GM18507 (cell line): ENCODE measurements around the gene NBPF11.
"Not testable (repeated sequence)": the region's sequence is repeated elsewhere in the genome, so short reads cannot be mapped to it uniquely, and the experiment has no call there.

ENCODE experiments used
- DNase-seq: peaks from one replicate; pipeline ENCODE4 v3.0.0; 2011; ENCODE audit warnings: low read depth; ENCODE audit not compliant: insufficient read length; ENCODE audit errors: extremely low spot score
- FAIRE-seq: peaks from 2 replicates; lab custom pipeline; 2011; peaks lifted over from hg19 to GRCh38; lab: Jason Lieb, UNC

Gene NBPF11

GRCh38 chr1:148151911-148152656 lies at the start of gene NBPF11:
Gene NBPF11, minus strand, starts transcription at chr1:148152281. Its CDS starts 25,278 bp downstream, at chr1:148127003.
- not testable (repeated sequence) for FAIRE-seq, DNase-seq

GRCh38 chr1:148197396-148197795 lies 45.3 kb upstream of the NBPF11 start:
- DNase-seq, FAIRE-seq: not testable (repeated sequence)

GRCh38 chr1:148196949-148197348 lies 44.9 kb upstream of the NBPF11 start:
- not testable (repeated sequence) for FAIRE-seq, DNase-seq

DNA sequence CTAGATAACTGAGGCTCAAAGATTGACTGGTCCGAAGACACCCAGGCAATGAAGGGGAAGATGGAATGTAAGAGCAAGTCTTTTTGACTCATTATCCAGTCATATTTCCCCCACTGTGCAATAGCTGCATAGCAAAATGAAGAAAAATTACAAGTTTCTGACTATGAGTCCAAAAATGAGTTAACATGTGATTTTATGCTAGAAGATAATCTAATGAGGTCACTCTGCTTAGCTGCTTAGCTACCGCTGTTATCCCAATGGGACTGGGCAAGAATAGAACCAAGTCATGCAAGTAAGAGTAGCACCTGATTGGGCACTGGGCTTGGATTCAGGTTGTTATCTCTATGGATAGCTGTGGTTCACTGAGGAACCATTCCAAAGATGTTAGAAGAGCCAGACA lies 43.0 kb upstream of the NBPF11 start:
- FAIRE-seq, DNase-seq: not testable (repeated sequence)

GRCh38 chr1:148188768-148189167 lies 36.7 kb upstream of the NBPF11 start:
- DNase-seq, FAIRE-seq: not testable (repeated sequence)

- FAIRE-seq, result not testable (repeated sequence)
These were observed 26.6 kb upstream of the NBPF11 start for GRCh38 chr1:148178682-148179081.

GRCh38 chr1:148175414-148175813 lies 23.3 kb upstream of the NBPF11 start:
- FAIRE-seq, result not testable (repeated sequence)

More at GRCh38 chr1:148178682-148179081, 26.6 kb upstream of the NBPF11 start:
- DNase-seq, result not testable (repeated sequence)

GRCh38 chr1:148171995-148172394 lies 19.9 kb upstream of the NBPF11 start:
- DNase-seq, FAIRE-seq: not testable (repeated sequence)

More at GRCh38 chr1:148175414-148175813, 23.3 kb upstream of the NBPF11 start:
- not testable (repeated sequence) for DNase-seq

DNA sequence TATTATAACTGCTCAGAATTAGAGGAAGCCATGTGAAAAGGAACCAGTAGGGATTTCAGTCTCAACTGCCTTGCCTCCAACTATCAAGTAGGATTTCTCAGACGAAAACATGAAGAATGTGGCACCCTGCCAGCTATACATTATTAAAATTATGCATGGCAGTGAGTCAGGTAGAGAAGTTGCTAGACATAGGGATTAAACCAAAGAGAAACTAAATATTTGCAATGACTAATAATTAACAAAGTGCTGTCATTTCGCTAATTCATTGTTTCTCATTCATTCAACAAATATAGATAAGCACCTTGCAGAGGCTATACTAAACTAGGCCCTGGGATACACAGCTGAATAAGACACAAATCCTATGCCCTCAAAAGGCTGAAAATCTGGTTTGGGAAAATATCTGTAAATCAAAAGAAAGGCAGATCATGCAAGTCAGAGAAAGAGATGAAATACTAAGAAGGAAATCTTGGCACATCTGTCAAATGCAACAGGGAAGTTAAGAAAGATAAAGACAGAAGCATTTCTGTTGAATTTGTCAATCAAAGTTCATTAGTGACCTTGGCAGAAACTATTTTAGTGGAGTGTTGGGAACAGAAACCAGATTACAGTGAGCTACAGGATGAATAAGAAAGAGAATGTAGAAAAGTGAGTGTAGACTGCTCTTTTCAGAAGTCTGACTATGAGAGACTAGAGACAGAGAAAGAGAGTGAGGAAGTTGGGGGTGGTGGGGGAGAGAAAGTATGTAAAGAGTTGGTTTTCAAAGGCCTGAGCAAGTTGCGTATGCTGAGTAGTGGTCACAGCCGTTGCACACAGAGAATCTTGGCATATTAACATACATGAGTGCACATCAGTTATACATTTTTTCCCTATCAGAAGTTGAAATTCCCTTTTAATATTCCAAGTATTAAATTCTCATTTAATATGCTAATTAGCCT lies 14.7 kb upstream of the NBPF11 start:
- DNase-seq (no peak), FAIRE-seq (no peak)

- FAIRE-seq (no peak), DNase-seq (no peak)
These were observed 10.3 kb upstream of the NBPF11 start for GRCh38 chr1:148162363-148162762.

DNA sequence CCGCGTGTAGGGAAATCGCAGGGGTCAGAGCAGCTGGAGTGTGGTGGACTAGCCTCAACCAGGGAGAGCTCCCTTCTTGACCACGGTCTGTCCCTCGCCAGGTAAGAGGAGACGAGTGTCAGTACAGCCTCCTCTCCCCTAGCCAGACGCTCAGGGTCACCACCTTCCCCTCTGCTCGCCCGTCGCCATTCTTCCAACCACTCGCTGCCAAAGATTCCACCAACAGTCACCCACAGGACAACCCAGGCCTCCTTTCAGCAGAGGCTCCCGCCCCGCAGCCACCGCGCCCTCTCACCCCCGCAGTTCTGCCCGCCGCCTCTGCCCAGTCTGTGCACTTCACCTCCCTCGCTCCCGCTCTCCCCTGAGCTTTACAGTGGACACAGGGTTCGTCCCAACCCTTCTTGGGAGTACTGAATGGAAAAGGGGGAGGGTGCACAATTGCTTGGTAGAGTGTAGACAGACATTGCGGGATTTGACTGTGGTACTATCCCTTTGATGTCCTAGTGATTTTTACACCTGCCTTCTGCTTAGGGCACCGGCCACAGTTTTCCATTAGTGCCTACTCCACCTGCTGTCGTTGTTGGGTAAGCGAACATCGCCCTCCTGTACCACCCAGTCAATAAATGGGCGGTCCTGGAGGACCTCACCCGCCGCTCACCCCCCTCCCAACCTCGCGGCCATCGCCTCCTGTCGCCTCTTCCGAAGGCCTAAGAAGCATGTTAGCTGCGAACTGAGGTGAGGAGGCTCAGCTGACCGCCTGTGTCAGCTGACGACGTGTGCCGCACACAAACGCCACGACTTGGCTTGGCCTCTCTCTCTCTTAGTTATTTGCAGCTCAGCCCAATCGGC lies 9.2 kb upstream of the NBPF11 start:
- DNase-seq (no peak), FAIRE-seq (no peak)

DNA sequence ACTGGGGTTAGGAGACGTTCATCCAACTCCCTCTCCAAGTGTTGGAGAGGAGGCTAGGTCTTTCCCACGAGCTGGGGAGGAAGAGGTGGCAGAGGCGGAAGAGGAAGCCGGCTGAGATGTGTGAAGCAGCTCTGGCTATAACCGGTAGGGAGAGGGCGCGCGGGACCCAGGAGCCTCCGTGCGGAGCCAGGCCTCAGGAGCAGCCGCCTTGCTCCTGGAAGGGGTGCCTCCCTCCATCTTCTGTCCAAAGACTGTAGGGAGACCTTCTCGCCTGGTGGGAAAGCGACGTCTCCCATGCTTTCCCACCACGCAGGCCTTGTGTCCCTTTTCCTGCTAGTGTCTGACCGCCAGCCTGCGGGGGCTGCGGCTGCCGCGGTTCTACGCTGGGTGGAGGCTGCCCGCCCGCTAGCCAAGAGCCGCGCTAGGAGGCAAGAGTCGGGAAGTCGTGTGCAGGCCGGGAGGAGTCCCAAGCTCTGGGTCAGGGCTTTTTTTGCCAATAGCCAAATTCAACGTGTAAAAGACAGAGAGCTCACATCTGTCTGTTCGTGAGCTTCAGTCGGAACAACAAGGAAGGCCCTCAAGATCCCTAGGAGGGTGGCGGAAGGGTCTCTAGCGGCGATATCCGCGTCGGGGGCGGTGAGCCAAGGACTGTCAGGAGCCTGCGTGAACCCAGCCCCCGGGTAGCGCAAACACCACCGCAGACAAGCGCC lies 8.4 kb upstream of the NBPF11 start:
- DNase-seq, result no peak
- FAIRE-seq, result no peak

DNA sequence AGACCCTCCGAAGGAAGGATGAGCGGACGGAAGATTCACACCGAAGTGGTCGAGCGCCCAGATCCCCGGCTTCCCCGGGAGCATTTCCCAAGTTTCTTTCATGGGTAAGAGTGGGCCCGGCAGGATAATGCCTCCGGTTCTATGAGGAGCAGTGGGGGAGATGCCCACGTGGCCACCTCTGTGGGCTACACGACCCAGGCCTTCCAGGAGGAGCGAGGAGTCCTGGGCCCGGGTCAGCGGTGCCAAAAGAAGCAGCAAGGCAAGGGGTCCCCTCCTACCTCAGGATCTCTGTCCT lies 7.9 kb upstream of the NBPF11 start:
- no peak for FAIRE-seq
- DNase-seq, result no peak

- FAIRE-seq, result no peak
- DNase-seq, result no peak
These were observed 6.4 kb upstream of the NBPF11 start for GRCh38 chr1:148158341-148159003.

DNA sequence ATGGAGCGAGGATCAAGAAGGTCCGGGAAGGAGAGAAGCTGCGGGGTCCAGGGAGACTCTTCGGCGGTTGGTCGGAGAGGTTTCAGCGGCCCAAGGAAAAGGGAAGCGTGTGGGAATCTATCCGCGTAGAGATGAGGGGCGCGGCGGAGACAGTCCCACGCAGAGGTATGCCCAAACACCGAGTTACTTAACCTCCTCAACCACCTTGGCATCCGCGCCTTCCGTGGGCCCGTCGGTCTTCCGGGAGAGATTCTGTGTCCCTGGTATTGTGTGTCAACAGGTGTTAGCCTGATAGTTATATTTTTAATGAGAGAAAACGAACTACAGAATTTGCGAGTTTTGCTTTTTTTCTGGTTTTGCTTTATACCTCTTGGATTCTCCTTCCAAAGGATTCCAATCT lies 5.7 kb upstream of the NBPF11 start:
- not testable (repeated sequence) for FAIRE-seq

DNA sequence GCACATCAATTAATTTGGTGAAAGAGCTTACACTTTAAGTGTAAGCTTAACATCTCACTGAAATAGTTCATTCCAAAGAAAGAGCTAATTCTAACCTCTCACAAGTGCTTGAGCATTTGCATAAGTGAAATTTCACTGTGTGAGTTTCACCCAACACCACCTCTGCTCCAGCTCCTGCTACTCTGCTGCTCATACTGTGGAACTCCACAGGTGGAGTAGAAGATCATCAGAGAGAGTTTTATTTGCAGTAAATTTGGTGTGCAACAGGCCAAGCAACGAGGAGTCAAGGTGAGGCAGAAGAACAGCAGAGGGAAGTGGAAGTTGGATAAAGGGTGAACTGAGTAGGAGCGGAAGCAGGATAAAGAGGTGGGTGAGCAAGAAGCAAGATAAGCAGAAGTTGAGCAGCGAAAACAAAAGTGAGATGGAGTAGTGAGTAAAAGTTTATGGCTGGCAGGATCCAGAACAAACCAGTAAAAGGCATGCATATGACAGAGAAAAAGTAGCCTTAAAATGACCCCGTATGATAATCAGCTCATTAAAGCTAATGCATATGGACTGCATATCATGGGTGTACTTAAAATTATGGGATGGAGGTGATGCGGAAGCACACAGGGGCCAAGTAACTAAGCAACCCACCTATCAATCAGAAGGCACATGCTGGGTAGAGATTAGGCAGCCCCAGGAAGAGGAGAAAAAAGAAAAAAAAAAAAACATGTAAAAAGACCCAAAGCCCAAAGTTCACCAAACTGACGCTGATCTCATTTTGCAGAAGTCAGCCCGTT lies 3.6 kb upstream of the NBPF11 start:
- FAIRE-seq, DNase-seq: not testable (repeated sequence)

More for the DNA sequence above, 5.7 kb upstream of the NBPF11 start:
- DNase-seq, result not testable (repeated sequence)

DNA sequence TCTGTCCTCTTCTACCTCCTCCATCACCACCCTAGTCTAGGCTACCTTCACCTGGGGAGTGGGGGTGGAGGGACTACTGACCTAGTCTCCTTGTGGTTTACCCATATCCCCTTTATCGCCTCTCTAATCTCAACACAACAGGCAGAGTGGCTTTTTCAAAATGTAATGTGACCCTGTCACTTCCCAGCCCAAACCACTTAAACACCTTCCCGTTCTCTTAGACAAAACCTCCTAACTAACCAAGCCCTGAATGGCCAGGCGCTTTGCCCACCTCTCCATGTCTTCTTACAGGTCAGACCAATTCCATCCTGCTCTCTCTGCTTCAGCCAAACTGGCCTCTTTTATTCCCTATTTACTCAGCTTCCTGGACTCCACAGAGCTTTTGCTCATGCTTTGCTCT lies 714 bp upstream of the NBPF11 start:
- not testable (repeated sequence) for DNase-seq, FAIRE-seq
